Immature natural killer cell (primary cell): ENCODE measurements around the gene KIAA0513. TPM values are rescaled to one million over a fixed set of nuclear protein-coding genes. Genes with fewer than 3 reads are reported as not detected.

Experiments
- DNase-seq, 3 donors: peaks; one replicate each; pipeline ENCODE4 v3.0.0; 2022; ENCODE audit warnings: mixed read lengths in 1 of 3
- H3K27ac Mint-ChIP-seq, 6 donors: one replicate each; pipeline ENCODE4 v1.8.0; 2020; ENCODE audit warnings: mixed read lengths in 6 of 6, mild to moderate bottlenecking in 5 of 6, inconsistent platforms in 4 of 6, moderate library complexity in 3 of 6
- H3K27me3 Mint-ChIP-seq, 3 donors: one replicate each; pipeline ENCODE4 v1.8.0; 2020 to 2021; ENCODE audit warnings: low read depth in 3 of 3, mild to moderate bottlenecking in 3 of 3, mixed read lengths in 3 of 3, moderate library complexity in 3 of 3, inconsistent platforms in 1 of 3
- H3K36me3 Mint-ChIP-seq, 3 donors: one replicate each; pipeline ENCODE4 v1.8.0; 2020; ENCODE audit warnings: mixed read lengths in 3 of 3, inconsistent platforms in 2 of 3, mild to moderate bottlenecking in 2 of 3
- H3K4me1 Mint-ChIP-seq, 2 donors: one replicate each; pipeline ENCODE4 v1.8.0; 2020; ENCODE audit warnings: inconsistent platforms in 2 of 2, mild to moderate bottlenecking in 2 of 2, mixed read lengths in 2 of 2, moderate library complexity in 1 of 2
- H3K4me3 Mint-ChIP-seq, 5 donors: one replicate each; pipeline ENCODE4 v1.8.0; 2020; ENCODE audit warnings: mild to moderate bottlenecking in 5 of 5, mixed read lengths in 5 of 5, inconsistent platforms in 3 of 5, moderate library complexity in 3 of 5
- H3K9me3 Mint-ChIP-seq, 6 donors: one replicate each; pipeline ENCODE4 v1.8.0; 2020; ENCODE audit warnings: mild to moderate bottlenecking in 6 of 6, mixed read lengths in 6 of 6, inconsistent platforms in 4 of 6, moderate library complexity in 3 of 6
- polyA plus RNA-seq, 3 donors: library from polyadenylated mRNA; unstranded; fragments of 300-500 nt; fragmentation: Illumina TruSeq; gene quantifications; one replicate each; pipeline ENCODE4 v1.2.3, GENCODE V29; 2021

The KIAA0513 gene
- polyA plus RNA-seq, 3 donors from 2014 or later = 0.11 to 8.7 (median 4.4) TPM

DNA sequence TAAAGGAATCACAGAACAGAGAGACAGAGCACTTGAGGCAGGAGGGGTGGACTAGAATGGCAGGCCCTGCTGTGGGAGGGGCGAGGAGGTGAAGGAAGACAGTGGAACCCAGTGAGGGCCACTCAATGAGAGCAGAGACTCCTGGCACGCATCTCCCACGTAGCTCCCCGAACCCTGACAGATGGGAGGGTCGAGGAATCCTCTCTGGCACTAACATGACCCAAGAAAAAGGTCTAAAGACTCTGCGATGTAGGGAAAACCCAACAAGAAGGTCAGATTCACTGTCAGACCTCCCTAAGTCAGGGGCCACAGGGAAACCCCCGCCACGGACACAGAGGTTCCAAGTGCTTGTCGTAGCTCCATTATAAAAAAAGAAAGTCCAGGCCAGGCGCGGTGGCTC, 31.2 kb upstream of the KIAA0513 start:
- peaks cover 0 to 1% (median 0%) of the 10 kb centered on the region in 3 donors for H3K27me3 Mint-ChIP-seq
- no peak overlapping the region for H3K27ac Mint-ChIP-seq
- no peak for DNase-seq
- peaks cover 3 to 15% (median 6%) of the 10 kb centered on the region in 3 donors for H3K36me3 Mint-ChIP-seq
- peaks cover 23 to 50% of the 10 kb centered on the region in 2 donors for H3K4me1 Mint-ChIP-seq
- no peak overlapping the region for H3K4me3 Mint-ChIP-seq
- H3K9me3 Mint-ChIP-seq = no peaks in the 10 kb centered on the region

DNA sequence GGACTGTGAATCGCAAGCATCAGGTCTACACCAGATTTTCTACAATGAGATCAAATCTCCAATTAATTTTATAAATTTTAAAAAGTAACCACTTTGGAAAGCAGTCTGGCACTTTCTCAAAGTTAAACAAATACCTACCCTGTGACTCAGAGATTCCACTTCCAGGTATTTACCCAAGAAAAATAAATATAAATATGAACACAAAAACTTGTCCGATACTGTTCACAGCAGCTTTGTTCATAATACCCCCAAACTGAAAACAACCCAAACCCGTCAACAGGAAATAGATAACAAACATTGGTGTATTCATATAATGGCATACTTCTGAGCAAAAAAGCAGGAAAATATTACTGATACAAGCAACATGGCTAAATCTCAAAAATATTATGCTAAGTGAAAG, 28.4 kb upstream of the KIAA0513 start:
- peak overlapping the region in 2 of 6 donors; percentile 4 to 9 for H3K27ac Mint-ChIP-seq
- no peak overlapping the region for H3K4me3 Mint-ChIP-seq

DNA sequence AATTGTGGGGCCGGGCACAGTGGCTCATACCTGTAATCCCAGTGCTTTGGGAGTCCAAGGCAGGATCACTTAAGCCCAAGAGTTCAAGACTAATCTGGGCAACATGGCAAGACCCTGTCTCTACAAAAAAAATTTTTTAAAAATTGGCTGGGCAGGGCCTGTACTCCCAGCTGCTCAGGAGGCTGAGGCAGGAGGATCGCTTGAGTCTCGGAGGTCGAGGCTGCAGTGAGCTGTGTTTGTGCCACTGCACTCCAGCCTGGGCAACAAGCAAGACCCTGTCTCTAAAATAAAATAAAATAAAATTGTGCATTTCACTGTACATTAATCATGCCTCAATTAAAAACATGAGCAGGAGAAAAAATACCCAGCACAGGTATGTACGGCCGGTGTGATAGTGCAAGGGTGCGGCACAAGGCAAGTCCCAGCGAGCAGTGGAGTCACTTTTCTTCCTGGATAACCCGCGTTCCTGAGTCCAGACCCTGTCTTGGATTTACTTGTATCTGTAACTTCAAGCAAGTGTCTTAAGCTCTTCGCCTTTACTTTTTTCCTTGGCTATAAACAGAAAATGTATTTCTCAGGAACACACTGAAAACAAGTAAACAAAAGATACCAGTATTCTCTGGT, 27.6 kb upstream of the KIAA0513 start:
- no peaks in the 10 kb centered on the region for H3K9me3 Mint-ChIP-seq
- peaks cover 3 to 14% (median 3%) of the 10 kb centered on the region in 3 donors for H3K36me3 Mint-ChIP-seq
- peaks cover 53 to 72% of the 10 kb centered on the region in 2 donors for H3K4me1 Mint-ChIP-seq
- no peak for DNase-seq
- H3K27me3 Mint-ChIP-seq = peaks cover 0 to 3% (median 1%) of the 10 kb centered on the region in 3 donors
- no peak overlapping the region for H3K27ac Mint-ChIP-seq
- no peak overlapping the region for H3K4me3 Mint-ChIP-seq

More for the DNA sequence above, 28.4 kb upstream of the KIAA0513 start:
- Mint-ChIP-seq H3K9me3 (no peaks in the 10 kb centered on the region), H3K4me1 (peaks cover 48 to 72% of the 10 kb centered on the region in 2 donors), H3K27me3 (peaks cover 0 to 2% (median 1%) of the 10 kb centered on the region in 3 donors), H3K36me3 (peaks cover 3 to 18% (median 3%) of the 10 kb centered on the region in 3 donors)
- no peak for DNase-seq

DNA sequence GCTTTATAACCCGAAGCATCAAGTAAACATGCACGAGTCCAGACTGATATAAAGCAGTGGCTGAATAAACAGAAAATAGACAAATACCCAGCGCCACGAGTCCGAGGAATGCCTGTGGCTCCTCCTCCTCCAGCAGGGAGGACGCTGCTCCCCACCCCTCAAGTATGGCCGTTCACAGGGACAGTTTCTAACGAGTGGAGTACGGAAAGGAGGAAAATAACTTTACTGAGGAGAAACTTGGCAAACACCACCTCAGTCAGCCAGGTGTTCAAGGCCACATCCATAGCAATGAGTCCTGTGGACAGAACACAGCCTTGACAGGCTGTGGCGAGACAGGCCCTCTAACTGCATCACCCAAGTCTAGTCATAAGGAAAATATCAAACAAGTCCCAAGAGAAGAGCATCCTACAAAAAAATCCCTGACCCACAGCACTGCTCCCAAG, 25.5 kb upstream of the KIAA0513 start:
- DNase-seq = no peak
- Mint-ChIP-seq H3K4me3 (peak overlapping the region in 4 of 5 donors; percentile 36 to 64 (median 50)), H3K27ac (peak overlapping the region in 4 of 6 donors; percentile 33 to 88 (median 54)), H3K27me3 (peaks cover 0 to 3% (median 0%) of the 10 kb centered on the region in 3 donors), H3K9me3 (no peaks in the 10 kb centered on the region), H3K4me1 (peaks cover 57 to 75% of the 10 kb centered on the region in 2 donors), H3K36me3 (peaks cover 0 to 8% (median 6%) of the 10 kb centered on the region in 3 donors)

DNA sequence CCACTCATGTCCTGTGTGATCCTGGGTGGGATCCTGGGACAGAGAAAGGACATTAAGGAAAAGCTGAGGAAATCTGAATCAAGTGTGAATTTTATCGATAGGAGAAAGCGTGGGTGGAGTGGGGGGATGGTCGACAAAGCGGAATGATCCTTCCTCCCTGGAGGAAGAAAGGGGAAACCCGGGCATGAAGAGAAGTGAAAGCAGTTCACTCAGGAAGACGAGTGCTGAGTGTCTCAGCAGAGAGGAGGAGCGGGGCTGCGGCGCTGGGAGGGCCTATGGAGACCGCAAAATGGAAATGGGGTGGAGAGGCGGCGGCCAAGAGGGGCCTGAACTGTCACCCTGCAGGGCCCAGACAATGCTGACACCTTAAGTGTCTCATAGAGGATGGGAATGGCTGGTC, 25.0 kb upstream of the KIAA0513 start:
- DNase-seq = peak; percentile 14 to 41 (median 17)
- H3K4me1 Mint-ChIP-seq = peaks cover 62 to 80% of the 10 kb centered on the region in 2 donors
- H3K4me3 Mint-ChIP-seq = peak overlapping the region; percentile 36 to 64 (median 43)
- peaks cover 0 to 8% (median 6%) of the 10 kb centered on the region in 3 donors for H3K36me3 Mint-ChIP-seq
- H3K9me3 Mint-ChIP-seq = no peaks in the 10 kb centered on the region
- peak overlapping the region in 4 of 6 donors; percentile 15 to 88 (median 64) for H3K27ac Mint-ChIP-seq
- peaks cover 0 to 3% (median 0%) of the 10 kb centered on the region in 3 donors for H3K27me3 Mint-ChIP-seq

DNA sequence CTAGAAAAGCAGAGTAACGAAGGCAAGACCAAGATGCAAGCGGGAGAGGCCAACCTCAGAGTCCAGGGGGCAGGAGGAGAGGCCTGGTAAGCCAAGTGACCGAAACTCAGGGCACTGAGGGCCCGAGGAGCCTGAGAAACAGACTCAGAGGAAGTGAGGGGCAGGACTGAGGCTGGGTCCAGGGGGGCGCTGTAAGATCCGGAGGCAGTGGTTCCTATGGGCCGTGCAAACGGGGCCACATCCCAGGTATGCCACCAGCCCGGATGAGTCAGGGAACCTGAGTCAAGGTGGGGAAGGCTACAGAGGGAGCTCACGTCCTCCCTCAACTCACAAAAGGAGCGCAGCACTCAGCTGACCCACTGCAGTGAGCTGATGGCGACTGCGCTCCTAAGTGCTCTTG, 24.5 kb upstream of the KIAA0513 start:
- peaks cover 65 to 85% of the 10 kb centered on the region in 2 donors for H3K4me1 Mint-ChIP-seq
- H3K27me3 Mint-ChIP-seq = peaks cover 0 to 3% (median 0%) of the 10 kb centered on the region in 3 donors
- no peaks in the 10 kb centered on the region for H3K9me3 Mint-ChIP-seq
- H3K4me3 Mint-ChIP-seq = peak overlapping the region in 3 of 5 donors; percentile 43 to 64 (median 56)
- peaks cover 0 to 8% (median 6%) of the 10 kb centered on the region in 3 donors for H3K36me3 Mint-ChIP-seq
- DNase-seq = no peak
- H3K27ac Mint-ChIP-seq = peak overlapping the region in 4 of 6 donors; percentile 15 to 88 (median 64)

DNA sequence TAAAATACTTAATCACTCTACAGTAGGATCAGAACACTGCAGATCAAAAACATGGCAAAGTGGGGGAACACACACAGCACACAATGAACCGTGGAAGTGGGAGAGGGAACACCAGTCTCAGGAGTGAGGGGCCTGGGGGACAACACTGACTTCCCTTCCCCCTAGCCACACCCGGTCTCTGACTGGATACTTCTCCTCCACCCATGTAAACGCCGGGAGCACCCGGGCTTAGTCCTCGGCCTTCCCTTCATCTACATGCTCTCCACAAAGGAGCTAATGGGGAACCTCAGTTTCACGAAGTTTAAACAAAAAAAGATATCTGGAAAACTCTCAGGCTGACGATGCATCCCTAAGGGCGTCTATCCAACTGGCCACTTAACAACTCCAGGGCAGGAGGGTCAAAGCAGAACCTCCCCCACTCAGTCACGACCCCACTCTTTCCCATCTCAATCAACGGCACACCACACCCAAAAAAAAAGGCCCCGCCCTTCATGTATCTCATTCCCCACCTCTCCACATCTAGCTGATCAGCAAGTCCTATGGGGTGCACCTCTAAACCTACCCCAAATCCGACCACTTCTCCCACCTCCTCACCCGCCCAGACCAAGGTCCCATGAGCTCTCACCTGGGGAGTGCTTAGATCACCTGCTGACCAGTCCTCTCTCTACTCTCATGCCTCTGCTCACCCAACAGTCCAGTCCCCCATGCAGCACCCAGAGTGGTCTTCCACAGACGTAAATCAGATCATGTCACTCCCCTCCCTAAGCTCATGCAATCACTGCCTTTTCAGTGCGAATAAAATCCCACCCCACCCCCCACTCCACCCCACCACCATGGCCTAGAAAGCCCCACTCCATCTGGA, 23.6 kb upstream of the KIAA0513 start:
- Mint-ChIP-seq H3K27me3 (peaks cover 0 to 3% (median 0%) of the 10 kb centered on the region in 3 donors), H3K27ac (peak overlapping the region in 3 of 6 donors; percentile 37 to 75 (median 71)), H3K4me1 (peaks cover 65 to 84% of the 10 kb centered on the region in 2 donors), H3K4me3 (peak overlapping the region in 1 of 5 donors; percentile 50), H3K9me3 (no peaks in the 10 kb centered on the region), H3K36me3 (peaks cover 0 to 8% (median 6%) of the 10 kb centered on the region in 3 donors)
- DNase-seq = no peak

DNA sequence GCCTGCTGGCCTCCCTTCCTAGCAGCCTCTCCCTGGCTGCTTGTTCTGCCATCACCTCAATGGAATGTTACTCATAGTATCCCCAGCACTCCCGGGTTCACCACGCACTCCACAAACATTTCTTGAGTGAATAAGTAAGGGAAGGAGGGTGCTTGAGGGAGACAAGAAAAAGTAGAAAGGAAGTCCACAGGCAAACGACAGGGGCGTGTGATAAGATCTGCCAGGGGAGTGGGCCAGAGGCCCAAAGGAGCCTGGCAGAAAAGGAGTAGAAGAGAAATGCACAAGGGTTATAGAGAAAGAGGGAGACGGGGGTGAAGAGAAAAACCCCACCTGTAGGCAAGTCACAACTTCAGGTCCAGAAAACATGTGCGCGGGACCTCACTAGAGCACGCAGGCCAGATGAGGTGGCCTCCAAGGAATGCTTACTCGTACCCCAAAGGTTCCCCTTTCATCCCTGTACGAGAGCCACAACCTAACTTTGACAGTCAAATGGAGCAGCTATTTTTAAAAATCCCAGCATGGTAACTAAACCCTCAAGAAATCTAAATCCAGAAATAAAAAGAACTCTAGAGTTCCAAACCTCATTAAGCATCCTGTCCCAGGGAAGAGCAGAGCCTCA, 22.9 kb upstream of the KIAA0513 start:
- peaks cover 66 to 83% of the 10 kb centered on the region in 2 donors for H3K4me1 Mint-ChIP-seq
- H3K27ac Mint-ChIP-seq = peak overlapping the region in 2 of 6 donors; percentile 21 to 50
- no peak overlapping the region for H3K4me3 Mint-ChIP-seq
- H3K36me3 Mint-ChIP-seq = peaks cover 0 to 8% (median 6%) of the 10 kb centered on the region in 3 donors
- H3K27me3 Mint-ChIP-seq = peaks cover 0 to 3% (median 0%) of the 10 kb centered on the region in 3 donors
- DNase-seq = no peak
- no peaks in the 10 kb centered on the region for H3K9me3 Mint-ChIP-seq

DNA sequence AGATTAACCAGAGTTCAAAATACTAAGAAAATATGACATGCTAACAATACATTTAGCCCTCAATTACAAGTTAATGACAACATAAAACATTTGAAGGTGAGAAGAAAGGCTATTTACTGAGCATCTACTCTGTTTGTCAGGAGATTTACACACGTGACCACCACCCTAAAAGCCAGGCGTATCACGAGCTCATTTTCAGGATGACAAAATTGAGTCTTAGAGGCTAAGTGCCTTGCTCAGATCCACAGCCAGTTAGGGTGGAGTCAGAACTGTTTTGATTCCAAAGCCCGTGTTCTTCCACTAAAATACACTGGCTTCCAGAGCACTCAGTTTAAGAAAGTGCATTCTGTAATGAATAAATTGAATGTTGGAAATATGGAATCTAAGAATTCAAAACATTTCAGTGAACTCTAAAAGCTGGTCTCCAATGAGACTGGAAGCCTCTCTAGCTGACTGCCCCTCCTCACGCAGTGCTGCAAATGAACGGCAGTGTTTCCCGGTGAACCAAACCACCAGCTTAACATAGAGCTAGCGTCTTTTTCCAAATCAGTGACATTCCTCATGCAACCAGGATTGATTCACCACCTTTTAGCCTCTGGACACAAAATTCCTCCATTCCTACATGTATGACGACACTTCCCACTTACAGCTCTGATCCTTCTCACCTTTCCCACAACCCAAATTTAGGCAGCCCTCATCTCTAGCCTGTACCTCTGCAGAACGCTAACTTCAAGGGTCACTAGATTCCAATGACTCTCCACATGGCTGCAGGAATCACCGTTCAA, 22.1 kb upstream of the KIAA0513 start:
- Mint-ChIP-seq H3K4me3 (no peak overlapping the region), H3K36me3 (peaks cover 0 to 8% (median 6%) of the 10 kb centered on the region in 3 donors), H3K4me1 (peaks cover 73 to 85% of the 10 kb centered on the region in 2 donors), H3K27me3 (peaks cover 0 to 4% (median 3%) of the 10 kb centered on the region in 3 donors), H3K27ac (peak overlapping the region in 4 of 6 donors; percentile 42 to 83 (median 48)), H3K9me3 (no peaks in the 10 kb centered on the region)
- no peak for DNase-seq

DNA sequence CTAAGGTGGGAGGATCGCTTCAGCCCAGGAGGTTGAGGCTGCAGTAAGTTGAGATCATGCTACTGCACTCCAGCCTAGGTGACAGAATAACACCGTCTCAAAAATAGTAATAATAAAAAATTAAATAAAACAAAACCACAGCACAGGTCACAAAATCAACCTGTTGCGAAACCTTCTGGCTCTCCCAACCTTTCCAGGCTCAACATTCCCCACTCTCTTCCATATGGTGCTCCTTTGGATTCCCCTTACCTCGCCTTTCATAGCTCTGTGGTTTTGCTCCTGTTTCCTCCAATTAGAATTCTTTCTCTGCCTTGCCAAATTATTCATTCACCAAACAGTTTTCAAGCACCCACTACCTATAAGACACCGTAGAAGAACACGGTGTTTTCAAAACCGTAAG, 21.0 kb upstream of the KIAA0513 start:
- peak overlapping the region in 2 of 6 donors; percentile 30 to 79 for H3K27ac Mint-ChIP-seq
- no peak for DNase-seq
- H3K9me3 Mint-ChIP-seq = no peaks in the 10 kb centered on the region
- peaks cover 3 to 8% (median 4%) of the 10 kb centered on the region in 3 donors for H3K36me3 Mint-ChIP-seq
- peaks cover 75 to 86% of the 10 kb centered on the region in 2 donors for H3K4me1 Mint-ChIP-seq
- H3K27me3 Mint-ChIP-seq = peaks cover 6 to 13% (median 12%) of the 10 kb centered on the region in 3 donors
- no peak overlapping the region for H3K4me3 Mint-ChIP-seq

DNA sequence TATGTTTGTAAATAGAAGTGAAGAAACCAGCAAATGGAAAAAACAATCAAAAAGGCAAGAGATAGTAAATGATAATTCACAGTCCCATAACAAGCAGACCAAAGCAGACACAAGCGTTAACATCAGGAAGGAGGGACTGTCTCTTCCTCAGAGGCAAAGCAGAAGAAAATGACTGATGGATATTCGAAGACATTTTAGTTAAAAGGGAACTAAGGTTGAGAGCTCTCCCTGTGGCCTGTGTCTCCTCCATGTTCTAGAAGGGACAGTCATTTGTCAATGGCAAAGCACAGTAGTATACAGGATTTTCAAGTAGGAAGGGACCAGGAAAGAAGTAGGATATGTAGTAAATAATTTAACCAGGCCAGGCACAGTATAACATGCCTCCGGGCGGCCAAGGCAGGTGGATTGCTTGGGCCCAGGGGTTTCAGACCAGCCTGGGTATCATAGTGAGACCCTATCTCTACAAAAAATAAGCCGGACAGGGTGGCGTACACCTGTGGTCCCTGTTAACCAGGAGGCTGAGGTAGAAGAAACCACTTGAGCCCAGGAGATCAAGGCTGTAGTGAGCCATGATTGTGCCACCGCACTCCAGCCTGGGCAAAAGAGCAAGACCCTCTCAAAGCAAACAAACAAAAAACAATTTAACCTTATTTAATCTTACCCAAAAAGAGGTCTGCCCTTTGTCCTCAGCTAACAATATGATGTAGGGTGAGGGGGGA, 19.9 kb upstream of the KIAA0513 start:
- H3K4me1 Mint-ChIP-seq = peaks cover 73 to 80% of the 10 kb centered on the region in 2 donors
- H3K36me3 Mint-ChIP-seq = peaks cover 3 to 4% (median 3%) of the 10 kb centered on the region in 3 donors
- H3K4me3 Mint-ChIP-seq = no peak overlapping the region
- peak overlapping the region in 3 of 6 donors; percentile 29 to 79 (median 39) for H3K27ac Mint-ChIP-seq
- H3K27me3 Mint-ChIP-seq = peaks cover 7 to 19% (median 17%) of the 10 kb centered on the region in 3 donors
- DNase-seq = no peak
- no peaks in the 10 kb centered on the region for H3K9me3 Mint-ChIP-seq

DNA sequence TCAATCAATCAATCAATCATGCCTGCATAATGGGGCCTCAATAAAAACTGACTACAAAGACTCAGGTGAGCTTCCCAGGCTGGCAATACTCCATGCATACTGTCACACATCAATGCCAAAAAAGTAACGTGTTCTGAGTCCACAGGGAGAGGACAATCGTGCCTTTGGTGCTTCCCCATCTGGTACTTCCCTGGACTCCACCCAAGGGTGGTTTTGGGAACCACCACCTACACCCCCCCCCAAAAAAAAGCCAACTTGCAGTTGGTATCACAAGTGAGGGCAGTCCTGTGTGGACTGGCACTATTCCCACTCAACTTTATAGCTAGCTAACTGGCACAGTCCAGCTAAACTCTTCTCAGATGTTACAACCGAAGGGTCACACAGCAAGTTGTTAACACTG, 19.3 kb upstream of the KIAA0513 start:
- DNase-seq = no peak
- Mint-ChIP-seq H3K9me3 (no peaks in the 10 kb centered on the region), H3K4me1 (peaks cover 67 to 74% of the 10 kb centered on the region in 2 donors), H3K27me3 (peaks cover 7 to 19% (median 17%) of the 10 kb centered on the region in 3 donors), H3K27ac (peak overlapping the region in 2 of 6 donors; percentile 29), H3K36me3 (peaks cover 3 to 4% (median 3%) of the 10 kb centered on the region in 3 donors), H3K4me3 (no peak overlapping the region)
